Effector memory CD4-positive, alpha-beta T cell (primary cell): Measurements from ENCODE around the gene MILR1.

Source experiments
- DNase-seq, 3 donors: peaks; one replicate each; pipeline ENCODE4 v3.0.0-alpha.2; 2020
- H3K27ac ChIP-seq: 2 replicates; pipeline ENCODE4 v1.7.0; 2013; ENCODE audit warnings: mild to moderate bottlenecking, low read length, moderate library complexity; ENCODE audit not compliant: insufficient read depth, poor library complexity, severe bottlenecking
- H3K27me3 ChIP-seq: replicated peaks from 2 replicates; pipeline ENCODE4 v1.7.0; 2013; ENCODE audit warnings: mild to moderate bottlenecking, low read length; ENCODE audit not compliant: insufficient read depth, control insufficient read depth, poor library complexity, severe bottlenecking
- H3K36me3 ChIP-seq: 2 replicates; pipeline ENCODE4 v1.7.0; 2013; ENCODE audit warnings: mild to moderate bottlenecking, low read length, moderate library complexity; ENCODE audit not compliant: control insufficient read depth, insufficient read depth
- H3K4me1 ChIP-seq: 2 replicates; pipeline ENCODE4 v1.7.0; 2013; ENCODE audit warnings: low read length, mild to moderate bottlenecking; ENCODE audit not compliant: control insufficient read depth, insufficient read depth, poor library complexity, severe bottlenecking
- H3K4me3 ChIP-seq: 2 replicates; pipeline ENCODE4 v1.7.0; 2013; ENCODE audit warnings: low read length, low read depth, mild to moderate bottlenecking; ENCODE audit not compliant: insufficient read depth, poor library complexity, severe bottlenecking
- H3K9me3 ChIP-seq: 2 replicates; pipeline ENCODE4 v1.7.0; 2013; ENCODE audit warnings: mild to moderate bottlenecking, low read length, moderate library complexity; ENCODE audit not compliant: control insufficient read depth

The MILR1 gene

DNA sequence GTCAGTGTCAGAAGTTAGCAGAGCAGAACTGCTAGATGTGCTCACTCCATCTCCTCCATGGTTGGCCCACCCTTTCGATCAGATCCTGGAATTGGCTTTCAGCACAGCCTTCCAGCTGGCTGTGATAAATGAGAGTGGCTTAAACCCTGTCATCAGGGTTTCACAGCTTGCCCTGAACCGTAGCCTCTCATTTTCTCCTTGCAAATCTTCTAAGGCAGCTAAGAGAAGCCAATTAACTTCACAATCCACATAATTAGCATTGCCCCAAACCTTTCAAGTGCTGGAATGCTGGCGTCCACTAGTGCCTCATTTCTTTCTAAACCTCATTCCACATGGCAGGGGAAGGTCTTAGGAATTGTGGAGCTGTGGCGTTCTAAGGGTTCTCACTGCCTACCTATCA lies 21.7 kb downstream of the MILR1 start:
- Histone ChIP-seq H3K4me1 (no peaks in the 10 kb centered on the region), H3K36me3 (no peaks in the 10 kb centered on the region), H3K27me3 (no peaks in the 10 kb centered on the region), H3K27ac (no peak overlapping the region), H3K9me3 (no peaks in the 10 kb centered on the region), H3K4me3 (no peak overlapping the region)
- DNase-seq = no peak

DNA sequence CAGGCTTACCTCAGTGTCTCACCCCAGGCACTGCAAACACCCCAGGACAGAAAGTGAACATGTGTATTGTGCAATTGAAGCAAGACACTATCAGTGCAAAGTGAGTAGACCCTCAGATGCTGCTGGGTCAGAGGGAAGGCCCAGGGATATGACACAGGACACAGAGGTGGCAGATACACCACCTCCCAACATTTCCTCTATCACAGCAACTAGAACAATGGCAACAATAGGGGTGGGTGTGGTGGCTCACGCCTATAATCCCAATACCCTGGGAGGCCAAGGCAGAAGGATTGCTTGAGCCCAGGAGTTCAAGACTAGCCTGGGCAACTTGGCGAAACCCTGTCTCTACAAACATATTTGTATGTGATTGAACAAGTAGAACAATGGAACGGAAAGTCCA lies 22.5 kb downstream of the MILR1 start:
- Histone ChIP-seq H3K9me3 (no peaks in the 10 kb centered on the region), H3K27me3 (no peaks in the 10 kb centered on the region), H3K27ac (no peak overlapping the region), H3K4me3 (no peak overlapping the region), H3K36me3 (no peaks in the 10 kb centered on the region), H3K4me1 (no peaks in the 10 kb centered on the region)
- DNase-seq = no peak

- H3K4me3 ChIP-seq = no peak overlapping the region
- DNase-seq = no peak
- H3K36me3 ChIP-seq = peaks cover 5% of the 10 kb centered on the region
- no peaks in the 10 kb centered on the region for H3K9me3 ChIP-seq
- H3K4me1 ChIP-seq = no peaks in the 10 kb centered on the region
- no peak overlapping the region for H3K27ac ChIP-seq
- no peaks in the 10 kb centered on the region for H3K27me3 ChIP-seq
Measured at GRCh38 chr17:64472564-64472963, 23.6 kb downstream of the MILR1 start.

DNA sequence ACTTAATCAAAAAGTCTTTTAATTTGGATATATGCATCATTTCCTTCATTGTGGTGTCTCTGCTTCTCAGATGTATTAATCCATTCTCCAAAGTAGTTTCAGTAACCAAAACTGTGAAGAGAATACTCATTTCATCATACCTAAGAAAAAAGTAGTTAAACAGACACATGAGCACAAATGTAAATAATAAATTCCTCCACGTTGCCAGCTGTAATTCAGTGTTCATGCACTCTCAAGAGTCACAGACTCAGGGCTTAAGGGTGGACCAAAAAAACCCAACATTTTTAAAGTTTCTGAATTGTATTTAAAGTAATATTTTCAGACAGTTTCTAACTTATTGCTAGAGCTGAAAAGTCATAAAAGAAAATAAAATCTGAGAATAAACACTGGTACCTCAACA lies 28.9 kb downstream of the MILR1 start:
- peaks cover 15% of the 10 kb centered on the region for H3K36me3 ChIP-seq
- no peak overlapping the region for H3K27ac ChIP-seq
- no peak for DNase-seq
- no peak overlapping the region for H3K4me3 ChIP-seq
- H3K4me1 ChIP-seq = no peaks in the 10 kb centered on the region
- no peaks in the 10 kb centered on the region for H3K9me3 ChIP-seq
- H3K27me3 ChIP-seq = no peaks in the 10 kb centered on the region

GRCh38 chr17:64480951-64481350 lies 32.0 kb downstream of the MILR1 start:
- Histone ChIP-seq H3K9me3 (no peaks in the 10 kb centered on the region), H3K4me3 (no peak overlapping the region), H3K4me1 (peaks cover 4% of the 10 kb centered on the region), H3K36me3 (peaks cover 24% of the 10 kb centered on the region), H3K27ac (no peak overlapping the region), H3K27me3 (no peaks in the 10 kb centered on the region)
- no peak for DNase-seq

DNA sequence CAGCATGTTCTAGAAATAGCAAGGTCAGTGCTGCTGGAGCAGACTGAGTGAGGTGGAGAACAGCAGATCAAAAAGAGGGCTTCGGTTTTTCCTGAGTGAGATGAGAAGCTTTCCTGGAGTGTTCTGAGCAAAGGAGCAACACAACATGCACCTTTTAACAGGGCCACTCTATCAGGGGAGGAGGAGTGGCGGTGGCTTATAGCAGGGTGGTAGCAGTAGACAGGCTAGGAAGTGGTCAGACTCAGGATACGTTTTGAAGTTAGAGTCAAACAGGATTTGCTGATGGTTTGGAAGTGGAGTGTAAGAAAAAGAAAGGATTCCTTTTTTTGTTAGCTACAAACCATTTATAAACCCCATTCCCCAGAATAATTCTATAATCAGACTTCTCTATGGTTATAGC lies 35.5 kb downstream of the MILR1 start:
- H3K4me1 ChIP-seq = peaks cover 4% of the 10 kb centered on the region
- no peak for DNase-seq
- H3K27ac ChIP-seq = no peak overlapping the region
- H3K9me3 ChIP-seq = no peaks in the 10 kb centered on the region
- peaks cover 31% of the 10 kb centered on the region for H3K36me3 ChIP-seq
- no peak overlapping the region for H3K4me3 ChIP-seq
- no peaks in the 10 kb centered on the region for H3K27me3 ChIP-seq

GRCh38 chr17:64488301-64488700 lies 39.4 kb downstream of the MILR1 start:
- no peaks in the 10 kb centered on the region for H3K9me3 ChIP-seq
- H3K27ac ChIP-seq = no peak overlapping the region
- no peak overlapping the region for H3K4me3 ChIP-seq
- H3K4me1 ChIP-seq = peaks cover 4% of the 10 kb centered on the region
- H3K36me3 ChIP-seq = peaks cover 26% of the 10 kb centered on the region
- H3K27me3 ChIP-seq = no peaks in the 10 kb centered on the region
- DNase-seq = no peak

DNA sequence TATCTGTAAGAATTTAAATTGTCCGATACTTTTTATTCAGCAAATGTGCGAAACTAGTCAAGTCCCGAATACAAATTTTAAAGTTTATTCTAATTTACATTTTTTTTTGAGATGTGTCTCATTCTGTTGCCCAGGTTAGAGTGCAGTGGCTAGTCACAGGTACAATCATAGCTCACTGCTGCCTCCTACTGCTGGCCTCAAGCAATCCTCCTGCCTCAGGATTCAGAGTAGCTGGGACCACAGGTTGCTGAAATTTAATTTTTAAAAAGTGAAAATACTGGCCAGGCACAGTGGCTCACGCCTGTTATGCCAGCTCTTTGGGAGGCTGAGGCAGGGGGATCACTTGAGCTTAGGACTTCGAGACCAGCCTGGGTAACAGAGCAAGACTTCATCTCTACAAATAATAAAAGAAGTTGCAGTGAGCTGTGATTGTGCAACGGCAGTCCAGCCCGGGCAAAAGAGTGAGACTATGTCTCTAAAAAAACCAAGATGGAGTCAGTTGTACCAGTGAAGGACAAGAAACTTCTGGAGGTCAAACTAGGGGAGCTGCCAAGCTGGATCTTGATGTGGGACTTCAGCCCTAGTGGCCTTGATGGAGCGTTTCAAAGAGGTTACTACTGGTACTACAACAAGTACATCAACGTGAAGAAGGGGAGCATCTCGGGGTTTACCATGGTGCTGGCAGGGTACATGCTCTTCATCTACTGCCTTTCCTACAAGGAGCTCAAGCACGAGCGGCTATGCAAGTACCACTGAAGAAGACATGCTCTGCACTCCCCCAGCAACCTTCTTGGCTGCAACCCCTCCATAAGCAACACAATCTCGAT lies 42.3 kb downstream of the MILR1 start:
- DNase-seq = peak in 1 of 3 donors; percentile 12
- Histone ChIP-seq H3K27ac (no peak overlapping the region), H3K36me3 (peaks cover 19% of the 10 kb centered on the region), H3K4me1 (peaks cover 14% of the 10 kb centered on the region), H3K9me3 (no peaks in the 10 kb centered on the region), H3K27me3 (no peaks in the 10 kb centered on the region), H3K4me3 (no peak overlapping the region)

- no peaks in the 10 kb centered on the region for H3K27me3 ChIP-seq
- DNase-seq = no peak
- H3K9me3 ChIP-seq = no peaks in the 10 kb centered on the region
- H3K4me3 ChIP-seq = no peak overlapping the region
- no peak overlapping the region for H3K27ac ChIP-seq
- peaks cover 14% of the 10 kb centered on the region for H3K4me1 ChIP-seq
- H3K36me3 ChIP-seq = peaks cover 14% of the 10 kb centered on the region
Measured at GRCh38 chr17:64491994-64492393, 43.1 kb downstream of the MILR1 start.

DNA sequence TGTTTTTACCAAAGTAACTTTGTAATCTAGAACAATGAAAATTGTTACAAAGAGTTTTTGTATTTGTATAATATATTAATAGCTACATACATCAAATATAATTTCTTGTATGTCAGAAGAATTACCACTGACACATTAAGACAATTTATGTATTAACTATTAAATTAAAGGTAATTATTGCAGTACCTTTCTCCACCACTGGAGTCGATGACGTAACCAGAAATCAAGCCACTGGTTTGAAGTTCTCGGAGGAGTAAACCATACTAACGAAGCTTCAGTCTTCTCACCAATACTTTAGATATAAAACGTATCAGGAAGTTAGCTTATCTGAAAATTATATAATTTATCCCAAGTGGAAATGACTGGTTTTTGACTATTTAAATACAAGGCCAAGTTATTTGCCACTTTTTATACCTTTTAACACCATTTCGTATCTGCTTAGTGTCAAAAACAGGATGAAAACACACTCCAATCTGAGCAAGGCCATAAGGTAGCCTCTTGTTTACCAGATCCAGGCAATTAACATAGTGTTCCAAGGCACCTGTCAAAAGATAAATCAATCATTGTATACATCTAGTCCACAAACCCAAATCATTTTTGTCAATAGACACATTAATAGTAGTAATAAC lies 43.7 kb downstream of the MILR1 start:
- no peak overlapping the region for H3K27ac ChIP-seq
- H3K27me3 ChIP-seq = no peaks in the 10 kb centered on the region
- H3K4me1 ChIP-seq = peaks cover 18% of the 10 kb centered on the region
- peaks cover 12% of the 10 kb centered on the region for H3K36me3 ChIP-seq
- DNase-seq = peak in 1 of 3 donors; percentile 42
- no peaks in the 10 kb centered on the region for H3K9me3 ChIP-seq
- H3K4me3 ChIP-seq = no peak overlapping the region
